DOHH2 (cell line): ENCODE data around the gene STEAP3.

Source experiments
- H3F3A ChIP-seq: fragments of 200-600 bp; sonication (generic), shearing (Covaris generic); 2 replicates; pipeline ENCODE4 v1.6.0; 2016; ENCODE audit warnings: antibody characterized with exemption, mild to moderate bottlenecking; ENCODE audit not compliant: control insufficient read depth, insufficient read depth
- H3K27ac ChIP-seq: fragments of 200-600 bp; sonication (generic); 2 replicates; pipeline ENCODE4 v1.5.1; 2014; ENCODE audit warnings: low read depth, mild to moderate bottlenecking, low read length, moderate library complexity
- H3K27me3 ChIP-seq: fragments of 200-600 bp; sonication (generic); 2 replicates; pipeline ENCODE4 v1.6.1; 2014; ENCODE audit warnings: mild to moderate bottlenecking, low read length, mixed read lengths; ENCODE audit not compliant: control insufficient read depth
- H3K36me3 ChIP-seq: fragments of 200-600 bp; sonication (generic); 2 replicates; pipeline ENCODE4 v1.6.1; 2014; ENCODE audit warnings: mild to moderate bottlenecking, low read length, moderate library complexity, mixed read lengths; ENCODE audit not compliant: control insufficient read depth
- H3K4me1 ChIP-seq: fragments of 200-600 bp; sonication (generic); 2 replicates; pipeline ENCODE4 v1.6.1; 2014; ENCODE audit warnings: mild to moderate bottlenecking, low read length, mixed read lengths; ENCODE audit not compliant: control insufficient read depth
- H3K4me2 ChIP-seq: fragments of 200-600 bp; sonication (generic); 2 replicates; pipeline ENCODE4 v1.6.0; 2014; ENCODE audit warnings: mild to moderate bottlenecking, low read length, moderate library complexity
- H3K4me3 ChIP-seq: fragments of 200-600 bp; sonication (generic); 2 replicates; pipeline ENCODE4 v1.5.1; 2014; ENCODE audit warnings: mild to moderate bottlenecking, low read length, mixed read lengths
- H3K79me2 ChIP-seq: fragments of 200-600 bp; sonication (generic); 2 replicates; pipeline ENCODE4 v1.6.1; 2014; ENCODE audit warnings: mild to moderate bottlenecking, low read length, mixed read lengths; ENCODE audit not compliant: control insufficient read depth
- H3K9me2 ChIP-seq: fragments of 200-600 bp; sonication (generic); replicated peaks from 2 replicates; pipeline ENCODE4 v1.6.1; 2014; ENCODE audit warnings: mild to moderate bottlenecking, low read length, mixed read lengths; ENCODE audit not compliant: control insufficient read depth
- H3K9me3 ChIP-seq: fragments of 200-600 bp; sonication (generic); 2 replicates; pipeline ENCODE4 v1.6.1; 2014; ENCODE audit warnings: antibody characterized with exemption, low read length, mixed read lengths; ENCODE audit not compliant: control insufficient read depth, insufficient read depth
- H4K20me1 ChIP-seq: fragments of 200-600 bp; sonication (generic); 2 replicates; pipeline ENCODE4 v1.6.0; 2014; ENCODE audit warnings: low read depth, mild to moderate bottlenecking, antibody characterized with exemption, low read length, moderate library complexity; ENCODE audit not compliant: control insufficient read depth, insufficient read depth
- CTCF ChIP-seq: fragments of 200-600 bp; sonication (generic); IDR thresholded peaks from one replicate; pipeline ENCODE4 v1.5.1; 2014; ENCODE audit warnings: antibody characterized with exemption, mild to moderate bottlenecking, low read depth, low read length; ENCODE audit not compliant: poor library complexity, severe bottlenecking
- EZH2phosphoT487 ChIP-seq: fragments of 200-600 bp; sonication (generic); IDR thresholded peaks from 2 replicates; pipeline ENCODE4 v1.6.1; 2017; ENCODE audit warnings: borderline replicate concordance, mild to moderate bottlenecking, antibody characterized with exemption, low read length, moderate library complexity, mixed read lengths

STEAP3 gene

GRCh38 chr2:119175517-119175916, 48.1 kb upstream of the STEAP3 start:
- Histone ChIP-seq H3K4me2 (no peak overlapping the region), H3K27ac (no peak overlapping the region), H3K4me1 (no peaks in the 10 kb centered on the region), H4K20me1 (peaks cover 5% of the 10 kb centered on the region; the same call in 1 of the 2 replicates), H3K27me3 (no peaks in the 10 kb centered on the region), H3K4me3 (no peak overlapping the region), H3K9me2 (no peaks in the 10 kb centered on the region), H3F3A (no peaks in the 10 kb centered on the region), H3K36me3 (no peaks in the 10 kb centered on the region), H3K9me3 (no peaks in the 10 kb centered on the region), H3K79me2 (no peaks in the 10 kb centered on the region)
- TF ChIP-seq EZH2phosphoT487, result no peak
- no peak for TF ChIP-seq CTCF

- H4K20me1 ChIP-seq, result peaks cover 5% of the 10 kb centered on the region; the same call in 1 of the 2 replicates
- TF ChIP-seq CTCF, result no peak
- TF ChIP-seq EZH2phosphoT487, result no peak
- H3K9me3 ChIP-seq, result no peaks in the 10 kb centered on the region
- H3K4me2 ChIP-seq, result no peak overlapping the region
- H3K4me1 ChIP-seq, result no peaks in the 10 kb centered on the region
- H3K36me3 ChIP-seq, result no peaks in the 10 kb centered on the region
- H3K9me2 ChIP-seq, result no peaks in the 10 kb centered on the region
- no peak overlapping the region for H3K4me3 ChIP-seq
- no peaks in the 10 kb centered on the region for H3F3A ChIP-seq
- H3K79me2 ChIP-seq, result no peaks in the 10 kb centered on the region
- no peaks in the 10 kb centered on the region for H3K27me3 ChIP-seq
- no peak overlapping the region for H3K27ac ChIP-seq
Observed at GRCh38 chr2:119177171-119177837, 46.3 kb upstream of the STEAP3 start.

GRCh38 chr2:119177838-119178190, 45.8 kb upstream of the STEAP3 start:
- TF ChIP-seq CTCF, result no peak
- TF ChIP-seq EZH2phosphoT487, result no peak
- H3K36me3 ChIP-seq, result no peaks in the 10 kb centered on the region
- H3K9me3 ChIP-seq, result no peaks in the 10 kb centered on the region
- no peak overlapping the region for H3K4me2 ChIP-seq
- H3K4me1 ChIP-seq, result no peaks in the 10 kb centered on the region
- H3K4me3 ChIP-seq, result no peak overlapping the region
- H4K20me1 ChIP-seq, result peaks cover 5% of the 10 kb centered on the region; the same call in 1 of the 2 replicates
- no peak overlapping the region for H3K27ac ChIP-seq
- no peaks in the 10 kb centered on the region for H3K9me2 ChIP-seq
- no peaks in the 10 kb centered on the region for H3K27me3 ChIP-seq
- H3F3A ChIP-seq, result no peaks in the 10 kb centered on the region
- no peaks in the 10 kb centered on the region for H3K79me2 ChIP-seq
